ENCODE data around the gene IFNA7.
"Not testable (repeated sequence)": the region's sequence is repeated elsewhere in the genome, so short reads cannot be mapped to it uniquely, and the experiment has no call there.

DNA sequence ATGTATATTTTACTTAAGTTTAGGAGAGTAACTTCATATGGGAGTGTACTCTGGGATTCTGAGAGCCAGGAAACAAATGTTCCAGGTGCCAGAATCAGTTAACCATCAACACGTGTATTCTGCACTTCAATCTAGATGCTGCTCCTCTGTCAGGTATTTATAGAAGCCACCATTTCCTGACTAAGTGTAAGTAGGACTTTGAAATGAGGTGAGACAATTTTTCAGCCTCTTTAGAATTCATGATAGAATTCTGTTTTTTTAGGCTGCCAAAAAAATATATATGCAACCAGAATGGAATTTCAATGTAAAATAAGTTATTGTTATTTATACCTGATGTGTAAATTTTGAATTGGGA is 34.3 kb upstream of the IFNA7 start:
- TF ChIP-seq REST (IDR thresholded peaks at IDR 0.05; ENCODE audit: low read depth, low read length); SPI1 (IDR thresholded peaks at IDR 0.05; ENCODE audit: borderline replicate concordance, insufficient read depth, low read depth, low read length); WRNIP1 (IDR thresholded peaks at IDR 0.05; ENCODE audit: borderline replicate concordance, low read depth, low read length); FOXM1 (IDR thresholded peaks at IDR 0.05; ENCODE audit: low read depth, low read length); RCOR1 (conservative IDR thresholded peaks at IDR 0.05; ENCODE audit: low read depth, low read length); SMC3 (IDR thresholded peaks at IDR 0.05; ENCODE audit: borderline replicate concordance, low read length); POLR2A (IDR thresholded peaks at IDR 0.05; ENCODE audit: low read depth, low read length); EP300 (IDR thresholded peaks at IDR 0.05; ENCODE audit: borderline replicate concordance in 1 of 2, control insufficient read depth in 1 of 2, low read depth in 2 of 2, low read length in 2 of 2); EZH2 (IDR thresholded peaks at IDR 0.05; ENCODE audit: borderline replicate concordance, control insufficient read depth, low read depth, low read length); POLR2AphosphoS5 (IDR thresholded peaks at IDR 0.05; ENCODE audit: low read length): not testable (repeated sequence)
- TF ChIP-seq, protein P1, sequence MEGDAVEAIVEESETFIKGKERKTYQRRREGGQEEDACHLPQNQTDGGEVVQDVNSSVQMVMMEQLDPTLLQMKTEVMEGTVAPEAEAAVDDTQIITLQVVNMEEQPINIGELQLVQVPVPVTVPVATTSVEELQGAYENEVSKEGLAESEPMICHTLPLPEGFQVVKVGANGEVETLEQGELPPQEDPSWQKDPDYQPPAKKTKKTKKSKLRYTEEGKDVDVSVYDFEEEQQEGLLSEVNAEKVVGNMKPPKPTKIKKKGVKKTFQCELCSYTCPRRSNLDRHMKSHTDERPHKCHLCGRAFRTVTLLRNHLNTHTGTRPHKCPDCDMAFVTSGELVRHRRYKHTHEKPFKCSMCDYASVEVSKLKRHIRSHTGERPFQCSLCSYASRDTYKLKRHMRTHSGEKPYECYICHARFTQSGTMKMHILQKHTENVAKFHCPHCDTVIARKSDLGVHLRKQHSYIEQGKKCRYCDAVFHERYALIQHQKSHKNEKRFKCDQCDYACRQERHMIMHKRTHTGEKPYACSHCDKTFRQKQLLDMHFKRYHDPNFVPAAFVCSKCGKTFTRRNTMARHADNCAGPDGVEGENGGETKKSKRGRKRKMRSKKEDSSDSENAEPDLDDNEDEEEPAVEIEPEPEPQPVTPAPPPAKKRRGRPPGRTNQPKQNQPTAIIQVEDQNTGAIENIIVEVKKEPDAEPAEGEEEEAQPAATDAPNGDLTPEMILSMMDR (IDR thresholded peaks at IDR 0.05 in 2 of 3, conservative IDR thresholded peaks at IDR 0.05 in 1 of 3; ENCODE audit: control insufficient read depth in 2 of 3, extremely low read depth in 1 of 3, insufficient read depth in 1 of 3, low read depth in 3 of 3, low read length in 3 of 3), result not testable (repeated sequence)
